SK-N-SH (cell line): ENCODE data around the gene MARCHF4. TPM values are rescaled to one million over a fixed set of nuclear protein-coding genes. Genes with fewer than 3 reads are reported as not detected.

Experiments used
- CTCF ChIA-PET: fragments of 300-600, 350-600 bp; formaldehyde crosslinking; extraction: SDS; loops from one replicate; lab custom pipeline; 2021; lab: Yijun Ruan, JAX
- POLR2A ChIA-PET: fragments of 350-600 bp; sonication (Branson Sonifier 250); formaldehyde crosslinking; extraction: SDS; loops from one replicate; lab custom pipeline; 2020; ENCODE audit warnings: antibody characterized with exemption, inconsistent platforms; lab: Yijun Ruan, JAX
- DNase-seq: peaks from one replicate; pipeline ENCODE4 v3.0.0; 2012
- H2AFZ ChIP-seq: fragments of 200-600 bp; sonication (generic); 2 replicates; pipeline ENCODE4 v1.8.1; 2016; ENCODE audit warnings: antibody characterized with exemption, mild to moderate bottlenecking, low read depth
- H3F3A ChIP-seq: fragments of 200-600 bp; sonication (generic); replicated peaks from 2 replicates; pipeline ENCODE3; 2016; ENCODE audit warnings: antibody characterized with exemption, mild to moderate bottlenecking; ENCODE audit not compliant: insufficient read depth
- H3K27ac ChIP-seq, 2 experiments: fragments of 200-500 bp in 1 of 2; fragments of 200-600 bp in 1 of 2; sonication (Bioruptor generic) in 1 of 2; sonication (generic), shearing (Covaris generic) in 1 of 2; 2 replicates each; pipeline versions ENCODE4 v1.5.1 to v1.6.1; 2014 to 2016; ENCODE audit warnings: low read depth in 2 of 2, inconsistent platforms in 1 of 2, low read length in 1 of 2, mild to moderate bottlenecking in 1 of 2, mixed read lengths in 1 of 2
- H3K27me3 ChIP-seq: fragments of 200-600 bp; sonication (generic), shearing (Covaris generic); 2 replicates; pipeline ENCODE4 v1.6.1; 2016; ENCODE audit warnings: mixed run types; ENCODE audit not compliant: insufficient read depth
- H3K36me3 ChIP-seq, 2 experiments: fragments of 200-500 bp in 1 of 2; fragments of 200-600 bp in 1 of 2; sonication (Bioruptor generic) in 1 of 2; sonication (generic) in 1 of 2; replicated peaks in 1 of 2; 2 replicates each; pipeline versions ENCODE3 to v1.5.1; 2014 to 2016; ENCODE audit warnings: low read length in 1 of 2, mild to moderate bottlenecking in 1 of 2; ENCODE audit not compliant: insufficient read depth in 2 of 2, control insufficient read depth in 1 of 2
- H3K4me1 ChIP-seq, 2 experiments: fragments of 200-500 bp in 1 of 2; fragments of 200-600 bp in 1 of 2; sonication (Bioruptor generic) in 1 of 2; sonication (generic), shearing (Covaris generic) in 1 of 2; 2 replicates each; pipeline versions ENCODE4 v1.5.1 to v1.6.1; 2014 to 2016; ENCODE audit warnings: low read depth in 1 of 2, low read length in 1 of 2, mixed run types in 1 of 2; ENCODE audit not compliant: insufficient read depth in 2 of 2, control insufficient read depth in 1 of 2
- H3K4me2 ChIP-seq: fragments of 200-600 bp; sonication (generic), shearing (Covaris generic); 2 replicates; pipeline ENCODE4 v1.6.1; 2017; ENCODE audit warnings: mixed run types
- H3K4me3 ChIP-seq, 2 experiments: fragments of 200-500 bp in 1 of 2; fragments of 200-600 bp in 1 of 2; sonication (Bioruptor generic) in 1 of 2; sonication (generic), shearing (Covaris generic) in 1 of 2; 2 replicates each; pipeline versions ENCODE4 v1.5.1 to v1.8.1; 2014 to 2016; ENCODE audit warnings: low read depth in 2 of 2, inconsistent platforms in 1 of 2, low read length in 1 of 2, mild to moderate bottlenecking in 1 of 2, mixed read lengths in 1 of 2, moderate library complexity in 1 of 2
- H3K79me2 ChIP-seq: fragments of 200-600 bp; sonication (generic); 2 replicates; pipeline ENCODE4 v1.8.1; 2017; ENCODE audit warnings: mild to moderate bottlenecking; ENCODE audit not compliant: insufficient read depth
- H3K9ac ChIP-seq: fragments of 200-600 bp; sonication (generic); 2 replicates; pipeline ENCODE4 v1.6.1; 2017; ENCODE audit warnings: mixed run types
- H3K9me2 ChIP-seq: fragments of 200-600 bp; sonication (generic); 2 replicates; pipeline ENCODE4 v1.6.1; 2017; ENCODE audit warnings: mixed run types
- H3K9me3 ChIP-seq: fragments of 200-600 bp; sonication (generic); 2 replicates; pipeline ENCODE4 v1.6.1; 2017; ENCODE audit warnings: mixed run types, mild to moderate bottlenecking, moderate library complexity
- H4K20me1 ChIP-seq: fragments of 200-600 bp; sonication (generic); 2 replicates; pipeline ENCODE4 v1.6.1; 2017; ENCODE audit warnings: mild to moderate bottlenecking, mixed run types; ENCODE audit not compliant: insufficient read depth
- CHD2 ChIP-seq: fragments of 150-350 bp; IDR thresholded peaks from 2 replicates; pipeline ENCODE4 v1.6.1; 2018; ENCODE audit warnings: low read length; ENCODE audit not compliant: partially characterized antibody
- ELF1 ChIP-seq: IDR thresholded peaks from 2 replicates; pipeline ENCODE4 v1.4.0; 2012
- EP300 ChIP-seq, 2 experiments: IDR thresholded peaks; 2 replicates each; pipeline versions ENCODE4 v1.4.0 to v1.6.1; 2012; ENCODE audit warnings: borderline replicate concordance in 1 of 2, low read depth in 1 of 2, low read length in 1 of 2
- EZH2phosphoT487 ChIP-seq: fragments of 200-600 bp; sonication (generic); IDR thresholded peaks from 2 replicates; pipeline ENCODE4 v1.6.1; 2017; ENCODE audit warnings: low read depth, mixed run types, mild to moderate bottlenecking, antibody characterized with exemption, moderate library complexity, borderline replicate concordance
- GABPA ChIP-seq: IDR thresholded peaks from 2 replicates; pipeline ENCODE4 v1.4.0; 2012; ENCODE audit warnings: low read depth, mild to moderate bottlenecking
- JUND ChIP-seq: IDR thresholded peaks from 2 replicates; pipeline ENCODE4 v1.4.0; 2012
- MEF2A ChIP-seq: IDR thresholded peaks from 2 replicates; pipeline ENCODE4 v1.4.0; 2012; ENCODE audit warnings: low read depth, borderline replicate concordance
- MXI1 ChIP-seq: IDR thresholded peaks from 2 replicates; pipeline ENCODE4 v1.6.1; 2012; ENCODE audit warnings: mild to moderate bottlenecking, low read depth, low read length, improper control_type of control experiment
- NFIC ChIP-seq: IDR thresholded peaks from 2 replicates; pipeline ENCODE4 v1.4.0; 2012; ENCODE audit warnings: borderline replicate concordance
- NRF1 ChIP-seq: IDR thresholded peaks from 2 replicates; pipeline ENCODE4 v1.6.1; 2012; ENCODE audit warnings: low read depth, mild to moderate bottlenecking, low read length
- RAD21 ChIP-seq: IDR thresholded peaks from 2 replicates; pipeline ENCODE4 v1.6.1; 2012; ENCODE audit warnings: mild to moderate bottlenecking, low read length
- RCOR1 ChIP-seq: fragments of 150-350 bp; IDR thresholded peaks from 2 replicates; pipeline ENCODE4 v1.6.1; 2017; ENCODE audit warnings: antibody characterized with exemption, low read length
- RFX5 ChIP-seq: IDR thresholded peaks from 2 replicates; pipeline ENCODE4 v1.6.1; 2012; ENCODE audit warnings: mild to moderate bottlenecking, improper control_type of control experiment, low read length
- RXRA ChIP-seq: IDR thresholded peaks from 2 replicates; pipeline ENCODE4 v1.4.0; 2012; ENCODE audit warnings: low read depth, mild to moderate bottlenecking, borderline replicate concordance
- SIN3A ChIP-seq: IDR thresholded peaks from 2 replicates; pipeline ENCODE4 v1.6.1; 2012; ENCODE audit warnings: low read depth, mild to moderate bottlenecking, low read length, moderate library complexity, borderline replicate concordance
- SMC3 ChIP-seq: IDR thresholded peaks from 2 replicates; pipeline ENCODE4 v1.6.1; 2012; ENCODE audit warnings: low read depth, low read length, improper control_type of control experiment
- TCF12 ChIP-seq: IDR thresholded peaks from 2 replicates; pipeline ENCODE4 v1.4.0; 2012
- TEAD4 ChIP-seq: IDR thresholded peaks from 2 replicates; pipeline ENCODE4 v1.4.0; 2012; ENCODE audit warnings: mild to moderate bottlenecking, borderline replicate concordance; ENCODE audit not compliant: insufficient read depth
- WGBS: methylation state at CpG from one replicate; pipeline ENCODE4 v1.1.6; 2017; ENCODE audit warnings: low lambda C conversion rate; 5-methylcytosine and 5-hydroxymethylcytosine counted together
- polyA plus RNA-seq, 3 experiments: library from polyadenylated mRNA; depleted of rRNA; stranded (reverse); fragments of >200 nt; gene quantifications; 2 replicates each; pipeline ENCODE4 v1.2.3, GENCODE V29; 2012
- TF ChIP-seq, protein P1 (sequence below): IDR thresholded peaks from 2 replicates; pipeline ENCODE4; 2012
- TF ChIP-seq, protein P2 (sequence below): fragments of 200-600 bp; sonication (generic); IDR thresholded peaks from 2 replicates; pipeline ENCODE4 v1.6.1; 2017; ENCODE audit warnings: antibody characterized with exemption, mild to moderate bottlenecking, moderate library complexity
- TF ChIP-seq, protein P3 (sequence below): fragments of 150-350 bp; IDR thresholded peaks from 2 replicates; pipeline ENCODE4 v1.6.1; 2016; ENCODE audit warnings: mild to moderate bottlenecking, low read depth, low read length
- TF ChIP-seq, protein P4 (sequence below): IDR thresholded peaks from 2 replicates; pipeline ENCODE4 v1.4.0; 2012; ENCODE audit warnings: low read depth, borderline replicate concordance
- TF ChIP-seq, protein P5 (sequence below): fragments of 150-350 bp; IDR thresholded peaks from 2 replicates; pipeline ENCODE4 v1.6.1; 2017; ENCODE audit warnings: antibody characterized with exemption, low read length, low read depth, borderline replicate concordance
- TF ChIP-seq, protein P6 (sequence below): IDR thresholded peaks from 2 replicates; pipeline ENCODE4 v1.4.0; 2012; ENCODE audit warnings: low read depth

MARCHF4 gene
- polyA plus RNA-seq, 1 of the 3 experiments (the other 2 are of a cell fraction) = 7.6 TPM

GRCh38 chr2:216391401-216391800 lies 19.1 kb upstream of the MARCHF4 start:
- DNase-seq = no peak
- H4K20me1 ChIP-seq = no peaks in the 10 kb centered on the region
- CTCF ChIA-PET = no interaction called here
- no peaks in the 10 kb centered on the region for H3K9me3 ChIP-seq
- no peak overlapping the region for H3K27ac ChIP-seq
- H3K79me2 ChIP-seq = no peaks in the 10 kb centered on the region
- H3K9ac ChIP-seq = no peak overlapping the region
- POLR2A ChIA-PET = no interaction called here
- TF ChIP-seq MEF2A = no peak
- TF ChIP-seq, protein P1, sequence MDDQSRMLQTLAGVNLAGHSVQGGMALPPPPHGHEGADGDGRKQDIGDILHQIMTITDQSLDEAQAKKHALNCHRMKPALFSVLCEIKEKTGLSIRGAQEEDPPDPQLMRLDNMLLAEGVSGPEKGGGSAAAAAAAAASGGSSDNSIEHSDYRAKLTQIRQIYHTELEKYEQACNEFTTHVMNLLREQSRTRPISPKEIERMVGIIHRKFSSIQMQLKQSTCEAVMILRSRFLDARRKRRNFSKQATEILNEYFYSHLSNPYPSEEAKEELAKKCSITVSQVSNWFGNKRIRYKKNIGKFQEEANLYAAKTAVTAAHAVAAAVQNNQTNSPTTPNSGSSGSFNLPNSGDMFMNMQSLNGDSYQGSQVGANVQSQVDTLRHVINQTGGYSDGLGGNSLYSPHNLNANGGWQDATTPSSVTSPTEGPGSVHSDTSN = no peak
- TF ChIP-seq RCOR1 = no peak
- TF ChIP-seq ELF1 = no peak
- TF ChIP-seq EP300 (IDR thresholded peaks at IDR 0.05; ENCODE audit: borderline replicate concordance in 1 of 2, low read depth in 1 of 2, low read length in 1 of 2) = no peak
- no peak for TF ChIP-seq TEAD4
- no peak for TF ChIP-seq SIN3A
- TF ChIP-seq RXRA = no peak
- TF ChIP-seq RAD21 = no peak
- TF ChIP-seq GABPA = no peak
- TF ChIP-seq JUND = no peak
- no peak for TF ChIP-seq SMC3
- TF ChIP-seq NRF1 = no peak
- no peak for TF ChIP-seq RFX5
- TF ChIP-seq NFIC = no peak
- TF ChIP-seq EZH2phosphoT487 = no peak
- TF ChIP-seq, protein P2, sequence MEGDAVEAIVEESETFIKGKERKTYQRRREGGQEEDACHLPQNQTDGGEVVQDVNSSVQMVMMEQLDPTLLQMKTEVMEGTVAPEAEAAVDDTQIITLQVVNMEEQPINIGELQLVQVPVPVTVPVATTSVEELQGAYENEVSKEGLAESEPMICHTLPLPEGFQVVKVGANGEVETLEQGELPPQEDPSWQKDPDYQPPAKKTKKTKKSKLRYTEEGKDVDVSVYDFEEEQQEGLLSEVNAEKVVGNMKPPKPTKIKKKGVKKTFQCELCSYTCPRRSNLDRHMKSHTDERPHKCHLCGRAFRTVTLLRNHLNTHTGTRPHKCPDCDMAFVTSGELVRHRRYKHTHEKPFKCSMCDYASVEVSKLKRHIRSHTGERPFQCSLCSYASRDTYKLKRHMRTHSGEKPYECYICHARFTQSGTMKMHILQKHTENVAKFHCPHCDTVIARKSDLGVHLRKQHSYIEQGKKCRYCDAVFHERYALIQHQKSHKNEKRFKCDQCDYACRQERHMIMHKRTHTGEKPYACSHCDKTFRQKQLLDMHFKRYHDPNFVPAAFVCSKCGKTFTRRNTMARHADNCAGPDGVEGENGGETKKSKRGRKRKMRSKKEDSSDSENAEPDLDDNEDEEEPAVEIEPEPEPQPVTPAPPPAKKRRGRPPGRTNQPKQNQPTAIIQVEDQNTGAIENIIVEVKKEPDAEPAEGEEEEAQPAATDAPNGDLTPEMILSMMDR = no peak
- TF ChIP-seq, all 33 proteins: peak for 0
- WGBS = 80% methylated on average over 6 of the region's 6 CpGs
- Histone ChIP-seq H2AFZ (no peak overlapping the region), H3K27me3 (no peaks in the 10 kb centered on the region), H3K4me3 (no peak overlapping the region), H3K36me3 (no peaks in the 10 kb centered on the region), H3K4me2 (no peak overlapping the region), H3K9me2 (no peaks in the 10 kb centered on the region), H3F3A (no peaks in the 10 kb centered on the region), H3K4me1 (no peaks in the 10 kb centered on the region)

DNA sequence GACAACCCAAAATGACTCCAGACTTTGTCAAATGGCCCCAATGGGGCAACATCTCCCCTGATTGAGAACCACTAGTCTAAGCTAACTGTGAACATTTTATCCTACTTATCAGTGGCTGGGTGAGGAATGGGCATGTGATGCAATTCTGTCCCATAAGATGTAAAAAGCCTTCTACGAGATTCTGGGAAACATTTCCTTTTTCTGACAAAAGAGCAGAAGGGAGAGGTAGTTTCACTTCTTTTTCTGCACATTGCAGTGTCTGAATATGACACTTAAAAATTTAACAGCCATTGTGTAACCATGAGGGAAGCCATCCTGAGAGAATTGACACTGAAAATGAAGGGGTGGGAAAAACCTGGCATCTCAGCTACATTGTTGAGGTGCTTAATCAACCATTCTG lies 17.3 kb upstream of the MARCHF4 start:
- Histone ChIP-seq H3K36me3 (no peaks in the 10 kb centered on the region), H3K4me1 (no peaks in the 10 kb centered on the region), H3K79me2 (no peaks in the 10 kb centered on the region), H3K4me3 (no peak overlapping the region), H3K9ac (no peak overlapping the region), H3K27me3 (no peaks in the 10 kb centered on the region), H3K9me3 (no peaks in the 10 kb centered on the region), H3K4me2 (no peak overlapping the region), H3K9me2 (no peaks in the 10 kb centered on the region), H2AFZ (no peak overlapping the region), H3K27ac (no peak overlapping the region), H3F3A (no peaks in the 10 kb centered on the region), H4K20me1 (no peaks in the 10 kb centered on the region)
- no peak for DNase-seq
- 70% methylated on average over 1 of the region's 1 CpG for WGBS
- CTCF ChIA-PET = interaction anchor here (0.9 to 1.0 kb wide), 2 partner anchors 16 to 18 kb away, joined by 3 to 5 read pairs; partner anchors contain the start of gene MARCHF4
- POLR2A ChIA-PET = no interaction called here
- TF ChIP-seq TCF12 (no peak), EZH2phosphoT487 (no peak), CHD2 (no peak), JUND (no peak), MXI1 (no peak)
- TF ChIP-seq, protein P3, sequence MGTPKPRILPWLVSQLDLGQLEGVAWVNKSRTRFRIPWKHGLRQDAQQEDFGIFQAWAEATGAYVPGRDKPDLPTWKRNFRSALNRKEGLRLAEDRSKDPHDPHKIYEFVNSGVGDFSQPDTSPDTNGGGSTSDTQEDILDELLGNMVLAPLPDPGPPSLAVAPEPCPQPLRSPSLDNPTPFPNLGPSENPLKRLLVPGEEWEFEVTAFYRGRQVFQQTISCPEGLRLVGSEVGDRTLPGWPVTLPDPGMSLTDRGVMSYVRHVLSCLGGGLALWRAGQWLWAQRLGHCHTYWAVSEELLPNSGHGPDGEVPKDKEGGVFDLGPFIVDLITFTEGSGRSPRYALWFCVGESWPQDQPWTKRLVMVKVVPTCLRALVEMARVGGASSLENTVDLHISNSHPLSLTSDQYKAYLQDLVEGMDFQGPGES = no peak
- TF ChIP-seq, protein P4, sequence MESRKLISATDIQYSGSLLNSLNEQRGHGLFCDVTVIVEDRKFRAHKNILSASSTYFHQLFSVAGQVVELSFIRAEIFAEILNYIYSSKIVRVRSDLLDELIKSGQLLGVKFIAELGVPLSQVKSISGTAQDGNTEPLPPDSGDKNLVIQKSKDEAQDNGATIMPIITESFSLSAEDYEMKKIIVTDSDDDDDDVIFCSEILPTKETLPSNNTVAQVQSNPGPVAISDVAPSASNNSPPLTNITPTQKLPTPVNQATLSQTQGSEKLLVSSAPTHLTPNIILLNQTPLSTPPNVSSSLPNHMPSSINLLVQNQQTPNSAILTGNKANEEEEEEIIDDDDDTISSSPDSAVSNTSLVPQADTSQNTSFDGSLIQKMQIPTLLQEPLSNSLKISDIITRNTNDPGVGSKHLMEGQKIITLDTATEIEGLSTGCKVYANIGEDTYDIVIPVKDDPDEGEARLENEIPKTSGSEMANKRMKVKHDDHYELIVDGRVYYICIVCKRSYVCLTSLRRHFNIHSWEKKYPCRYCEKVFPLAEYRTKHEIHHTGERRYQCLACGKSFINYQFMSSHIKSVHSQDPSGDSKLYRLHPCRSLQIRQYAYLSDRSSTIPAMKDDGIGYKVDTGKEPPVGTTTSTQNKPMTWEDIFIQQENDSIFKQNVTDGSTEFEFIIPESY = no peak
- TF ChIP-seq, protein P5, sequence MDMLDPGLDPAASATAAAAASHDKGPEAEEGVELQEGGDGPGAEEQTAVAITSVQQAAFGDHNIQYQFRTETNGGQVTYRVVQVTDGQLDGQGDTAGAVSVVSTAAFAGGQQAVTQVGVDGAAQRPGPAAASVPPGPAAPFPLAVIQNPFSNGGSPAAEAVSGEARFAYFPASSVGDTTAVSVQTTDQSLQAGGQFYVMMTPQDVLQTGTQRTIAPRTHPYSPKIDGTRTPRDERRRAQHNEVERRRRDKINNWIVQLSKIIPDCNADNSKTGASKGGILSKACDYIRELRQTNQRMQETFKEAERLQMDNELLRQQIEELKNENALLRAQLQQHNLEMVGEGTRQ = no peak
- TF ChIP-seq, protein P6, sequence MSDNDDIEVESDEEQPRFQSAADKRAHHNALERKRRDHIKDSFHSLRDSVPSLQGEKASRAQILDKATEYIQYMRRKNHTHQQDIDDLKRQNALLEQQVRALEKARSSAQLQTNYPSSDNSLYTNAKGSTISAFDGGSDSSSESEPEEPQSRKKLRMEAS = no peak
